A549 (cell line): ENCODE data around the gene PTGER1.

Experiments used
- TF ChIP-seq, protein P1 (sequence below): fragments of >200 bp; sonication (Bioruptor Twin); formaldehyde crosslinking; IDR thresholded peaks from 3 replicates; pipeline ENCODE4 v1.5.1; 2016
- TF ChIP-seq, protein P2 (sequence below): fragments of 150-350 bp; IDR thresholded peaks from 2 replicates; pipeline ENCODE4 v1.6.1; 2014; ENCODE audit warnings: low read depth, mild to moderate bottlenecking, low read length
- TF ChIP-seq, protein P3 (sequence below): fragments of 450-650 bp; IDR thresholded peaks from 2 replicates; pipeline ENCODE4 v1.6.1; 2014; ENCODE audit warnings: antibody characterized with exemption

DNA sequence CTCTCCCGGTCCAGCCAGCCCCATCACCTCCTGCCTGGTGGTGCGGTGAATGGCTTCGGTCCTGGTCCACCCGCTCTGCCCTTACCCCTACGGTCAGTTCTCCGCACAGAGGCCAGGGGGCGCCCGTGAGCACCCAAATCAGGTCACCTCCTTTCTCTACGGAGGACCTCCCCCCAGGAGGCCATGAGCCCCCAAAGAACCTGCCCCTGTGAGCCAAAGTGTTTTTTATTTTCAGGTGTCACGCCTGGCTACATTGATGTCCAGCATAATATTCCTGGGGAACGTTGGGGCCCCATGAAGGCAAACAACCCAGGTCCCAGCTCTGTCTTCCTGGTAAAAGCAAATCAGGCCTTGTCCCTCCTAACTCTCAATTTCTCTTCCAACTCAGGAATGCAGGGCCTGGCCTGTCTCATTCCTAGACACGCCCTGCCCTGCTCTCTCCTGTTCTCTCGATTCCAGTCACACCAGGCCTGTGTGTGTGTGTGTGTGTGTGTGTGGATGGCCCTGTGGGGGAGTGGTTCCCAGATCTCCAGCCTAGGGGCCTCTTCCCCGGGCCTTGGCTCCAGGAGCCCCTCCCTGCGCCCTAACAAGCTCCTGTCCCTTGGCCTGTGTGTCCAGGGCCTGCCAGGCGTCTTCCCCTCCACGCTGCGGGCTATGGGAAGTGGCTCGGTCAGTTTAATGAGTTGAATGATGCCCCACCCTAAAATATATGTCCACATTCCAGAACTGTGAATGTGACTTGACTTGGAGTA lies 30.5 kb upstream of the PTGER1 start:
- TF ChIP-seq, protein P1, sequence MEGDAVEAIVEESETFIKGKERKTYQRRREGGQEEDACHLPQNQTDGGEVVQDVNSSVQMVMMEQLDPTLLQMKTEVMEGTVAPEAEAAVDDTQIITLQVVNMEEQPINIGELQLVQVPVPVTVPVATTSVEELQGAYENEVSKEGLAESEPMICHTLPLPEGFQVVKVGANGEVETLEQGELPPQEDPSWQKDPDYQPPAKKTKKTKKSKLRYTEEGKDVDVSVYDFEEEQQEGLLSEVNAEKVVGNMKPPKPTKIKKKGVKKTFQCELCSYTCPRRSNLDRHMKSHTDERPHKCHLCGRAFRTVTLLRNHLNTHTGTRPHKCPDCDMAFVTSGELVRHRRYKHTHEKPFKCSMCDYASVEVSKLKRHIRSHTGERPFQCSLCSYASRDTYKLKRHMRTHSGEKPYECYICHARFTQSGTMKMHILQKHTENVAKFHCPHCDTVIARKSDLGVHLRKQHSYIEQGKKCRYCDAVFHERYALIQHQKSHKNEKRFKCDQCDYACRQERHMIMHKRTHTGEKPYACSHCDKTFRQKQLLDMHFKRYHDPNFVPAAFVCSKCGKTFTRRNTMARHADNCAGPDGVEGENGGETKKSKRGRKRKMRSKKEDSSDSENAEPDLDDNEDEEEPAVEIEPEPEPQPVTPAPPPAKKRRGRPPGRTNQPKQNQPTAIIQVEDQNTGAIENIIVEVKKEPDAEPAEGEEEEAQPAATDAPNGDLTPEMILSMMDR, result peak; percentile 61
- TF ChIP-seq, protein P2, sequence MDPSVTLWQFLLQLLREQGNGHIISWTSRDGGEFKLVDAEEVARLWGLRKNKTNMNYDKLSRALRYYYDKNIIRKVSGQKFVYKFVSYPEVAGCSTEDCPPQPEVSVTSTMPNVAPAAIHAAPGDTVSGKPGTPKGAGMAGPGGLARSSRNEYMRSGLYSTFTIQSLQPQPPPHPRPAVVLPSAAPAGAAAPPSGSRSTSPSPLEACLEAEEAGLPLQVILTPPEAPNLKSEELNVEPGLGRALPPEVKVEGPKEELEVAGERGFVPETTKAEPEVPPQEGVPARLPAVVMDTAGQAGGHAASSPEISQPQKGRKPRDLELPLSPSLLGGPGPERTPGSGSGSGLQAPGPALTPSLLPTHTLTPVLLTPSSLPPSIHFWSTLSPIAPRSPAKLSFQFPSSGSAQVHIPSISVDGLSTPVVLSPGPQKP, result no peak
- TF ChIP-seq, protein P3, sequence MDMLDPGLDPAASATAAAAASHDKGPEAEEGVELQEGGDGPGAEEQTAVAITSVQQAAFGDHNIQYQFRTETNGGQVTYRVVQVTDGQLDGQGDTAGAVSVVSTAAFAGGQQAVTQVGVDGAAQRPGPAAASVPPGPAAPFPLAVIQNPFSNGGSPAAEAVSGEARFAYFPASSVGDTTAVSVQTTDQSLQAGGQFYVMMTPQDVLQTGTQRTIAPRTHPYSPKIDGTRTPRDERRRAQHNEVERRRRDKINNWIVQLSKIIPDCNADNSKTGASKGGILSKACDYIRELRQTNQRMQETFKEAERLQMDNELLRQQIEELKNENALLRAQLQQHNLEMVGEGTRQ, result no peak
